H1 (cell line): ENCODE results near the gene GSAP. TPM values are rescaled to one million over a fixed set of nuclear protein-coding genes. Genes with fewer than 3 reads are reported as not detected.

Experiments
- TEAD4 ChIP-seq: IDR thresholded peaks from 2 replicates; pipeline ENCODE4 v1.6.1; 2012; ENCODE audit warnings: low read depth, low read length, inconsistent platforms, mixed read lengths
- polyA plus RNA-seq, 7 experiments: library from polyadenylated mRNA; depleted of rRNA in 3 of 7; stranded (reverse) in 5 of 7; unstranded in 2 of 7; fragments of >200 nt in 5 of 7; fragments of 200-250 nt in 2 of 7; gene quantifications; 1 replicate in 5 of 7; 2 replicates in 1 of 7; 4 replicates in 1 of 7; pipeline versions ENCODE4 v1.2.1 to v1.2.3, GENCODE V29; 2011 to 2013; ENCODE audit warnings: missing spikeins in 2 of 7, mixed read lengths in 2 of 7
- total RNA-seq: library from RNA; stranded (reverse); fragmentation: NEBNext Ultra II Directional; extraction: Animal tissue kit (Norgen Biotek cat#: 25700); gene quantifications from 2 replicates; pipeline ENCODE4 v1.2.1, GENCODE V29; 2021

Gene GSAP
- total and polyA plus RNA-seq, 2 of the 8 experiments (the other 6 are each of a cell fraction or from before 2014, with no cell fraction given), result 0.93 to 2.1 TPM

DNA sequence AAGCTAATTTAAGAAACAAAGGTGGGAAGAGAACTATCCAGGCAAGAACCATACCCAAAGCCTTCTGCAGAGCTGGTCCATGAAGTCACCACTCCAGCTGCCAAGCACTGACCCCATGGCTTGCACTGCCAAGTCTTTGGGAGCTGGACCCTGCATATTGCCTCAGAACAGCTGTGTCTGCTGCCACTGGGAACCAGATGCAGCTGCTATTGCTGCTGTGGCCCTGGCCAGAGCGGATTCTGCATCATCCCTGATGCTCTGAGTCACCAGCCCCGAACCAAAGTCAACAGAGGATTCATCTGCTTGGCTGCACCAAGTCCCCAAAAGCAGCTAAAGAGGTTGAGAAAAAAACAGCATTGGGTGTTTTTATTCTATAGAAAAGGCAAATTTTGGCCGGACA, 39.2 kb upstream of the GSAP start (continued):
- no peak for TF ChIP-seq TEAD4
